GM23248 (cell line): Measurements from ENCODE around the gene GPR162.

Source experiments
- EZH2 ChIP-seq: fragments of 200-600 bp; sonication (generic); IDR thresholded peaks from 2 replicates; pipeline ENCODE4 v1.6.1; 2018; ENCODE audit warnings: antibody characterized with exemption, mild to moderate bottlenecking; ENCODE audit not compliant: insufficient read depth, poor library complexity, severe bottlenecking
- EZH2phosphoT487 ChIP-seq: fragments of 200-600 bp; sonication (generic); IDR thresholded peaks from 2 replicates; pipeline ENCODE4 v1.6.1; 2018; ENCODE audit warnings: antibody characterized with exemption, moderate library complexity, mild to moderate bottlenecking, low read depth; ENCODE audit not compliant: insufficient read depth

DNA sequence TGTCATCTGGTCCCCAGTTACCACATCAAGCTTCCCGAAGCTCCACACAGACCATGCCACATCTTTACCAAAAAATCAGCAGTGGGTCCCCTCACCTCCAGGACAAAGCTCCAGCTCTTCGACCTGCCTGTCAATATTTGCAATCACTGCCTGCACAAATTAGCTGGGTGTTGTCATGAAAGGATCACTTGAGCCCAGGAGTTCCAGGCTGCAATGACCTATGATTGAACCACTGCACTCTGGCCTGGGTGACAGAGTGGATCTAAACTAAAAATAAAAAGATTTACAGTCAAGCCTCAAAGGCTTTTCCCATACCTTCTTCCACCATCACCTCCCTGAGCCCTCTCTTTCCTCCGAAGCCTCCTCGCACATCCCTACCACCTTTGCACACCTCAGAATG lies 25.0 kb upstream of the GPR162 start:
- no peak for TF ChIP-seq EZH2
- no peak for TF ChIP-seq EZH2phosphoT487
